ENCODE measurements around the gene ISOC1.

Gene ISOC1

GRCh38 chr5:129098488-129099183 lies 4.1 kb downstream of the ISOC1 start:
- DNase-seq (ENCODE audit: low read depth): no peak
- TF ChIP-seq, protein P1, sequence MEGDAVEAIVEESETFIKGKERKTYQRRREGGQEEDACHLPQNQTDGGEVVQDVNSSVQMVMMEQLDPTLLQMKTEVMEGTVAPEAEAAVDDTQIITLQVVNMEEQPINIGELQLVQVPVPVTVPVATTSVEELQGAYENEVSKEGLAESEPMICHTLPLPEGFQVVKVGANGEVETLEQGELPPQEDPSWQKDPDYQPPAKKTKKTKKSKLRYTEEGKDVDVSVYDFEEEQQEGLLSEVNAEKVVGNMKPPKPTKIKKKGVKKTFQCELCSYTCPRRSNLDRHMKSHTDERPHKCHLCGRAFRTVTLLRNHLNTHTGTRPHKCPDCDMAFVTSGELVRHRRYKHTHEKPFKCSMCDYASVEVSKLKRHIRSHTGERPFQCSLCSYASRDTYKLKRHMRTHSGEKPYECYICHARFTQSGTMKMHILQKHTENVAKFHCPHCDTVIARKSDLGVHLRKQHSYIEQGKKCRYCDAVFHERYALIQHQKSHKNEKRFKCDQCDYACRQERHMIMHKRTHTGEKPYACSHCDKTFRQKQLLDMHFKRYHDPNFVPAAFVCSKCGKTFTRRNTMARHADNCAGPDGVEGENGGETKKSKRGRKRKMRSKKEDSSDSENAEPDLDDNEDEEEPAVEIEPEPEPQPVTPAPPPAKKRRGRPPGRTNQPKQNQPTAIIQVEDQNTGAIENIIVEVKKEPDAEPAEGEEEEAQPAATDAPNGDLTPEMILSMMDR (IDR thresholded peaks at IDR 0.05; ENCODE audit: low read depth, low read length, missing control alignments): no peak
- in situ Hi-C loops (cut with HindIII; ENCODE audit: low sequenced_read_pairs): no loop called here
- H3K4me3 ChIP-seq (ENCODE audit: low read depth, low read length): no peak overlapping the region

DNA sequence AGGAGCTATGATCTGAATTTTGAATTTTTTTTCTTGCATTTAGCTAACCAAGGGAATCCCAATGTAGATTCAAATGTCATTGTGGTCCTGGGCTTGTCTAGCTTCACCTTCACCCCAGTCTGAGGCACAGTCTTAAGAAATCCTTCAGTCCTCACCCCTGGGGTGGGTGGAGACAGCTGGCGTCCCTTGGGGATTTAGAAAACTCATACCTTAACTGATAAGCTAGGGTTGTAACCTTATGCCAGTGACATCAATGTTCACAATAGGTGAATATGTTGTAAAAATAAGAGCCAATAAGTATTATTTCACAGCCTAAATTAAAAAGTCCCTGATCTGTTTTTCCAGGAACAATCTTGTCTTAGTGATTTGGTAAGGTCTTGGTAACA lies 4.6 kb downstream of the ISOC1 start:
- DNase-seq (ENCODE audit: low read depth): no peak
- in situ Hi-C loops (cut with HindIII; ENCODE audit: low sequenced_read_pairs): no loop called here
- TF ChIP-seq, protein P1 (IDR thresholded peaks at IDR 0.05; ENCODE audit: low read depth, low read length, missing control alignments): no peak
- H3K4me3 ChIP-seq (ENCODE audit: low read depth, low read length): no peak overlapping the region

GRCh38 chr5:129101794-129102193 lies 7.2 kb downstream of the ISOC1 start:
- H3K4me3 ChIP-seq (ENCODE audit: low read depth, low read length): no peak overlapping the region
- in situ Hi-C loops (cut with HindIII; ENCODE audit: low sequenced_read_pairs): no loop called here
- TF ChIP-seq, protein P1 (IDR thresholded peaks at IDR 0.05; ENCODE audit: low read depth, low read length, missing control alignments): no peak
- DNase-seq (ENCODE audit: low read depth): no peak

DNA sequence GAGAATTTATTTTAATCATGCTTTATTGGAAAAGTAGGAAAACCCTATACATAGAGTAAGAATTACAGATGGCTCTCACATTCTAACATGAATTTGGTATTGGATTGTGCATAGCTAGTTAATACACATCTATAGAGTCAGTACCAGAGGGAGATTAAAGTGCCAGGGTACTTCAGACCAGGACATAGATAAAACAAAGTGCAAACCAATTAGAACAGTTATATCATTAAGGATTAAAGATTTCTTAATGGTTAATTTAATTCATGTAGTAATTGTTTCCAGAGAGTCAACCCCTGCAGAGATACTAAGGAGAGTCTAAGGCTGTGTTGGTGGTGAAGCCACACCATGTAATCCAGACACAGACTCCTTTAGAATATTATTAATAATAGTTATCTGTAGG lies 8.8 kb downstream of the ISOC1 start:
- in situ Hi-C loops (cut with HindIII; ENCODE audit: low sequenced_read_pairs): no loop called here
- no peak for DNase-seq (ENCODE audit: low read depth)
- H3K4me3 ChIP-seq (ENCODE audit: low read depth, low read length): no peak overlapping the region
- TF ChIP-seq, protein P1 (IDR thresholded peaks at IDR 0.05; ENCODE audit: low read depth, low read length, missing control alignments): no peak

DNA sequence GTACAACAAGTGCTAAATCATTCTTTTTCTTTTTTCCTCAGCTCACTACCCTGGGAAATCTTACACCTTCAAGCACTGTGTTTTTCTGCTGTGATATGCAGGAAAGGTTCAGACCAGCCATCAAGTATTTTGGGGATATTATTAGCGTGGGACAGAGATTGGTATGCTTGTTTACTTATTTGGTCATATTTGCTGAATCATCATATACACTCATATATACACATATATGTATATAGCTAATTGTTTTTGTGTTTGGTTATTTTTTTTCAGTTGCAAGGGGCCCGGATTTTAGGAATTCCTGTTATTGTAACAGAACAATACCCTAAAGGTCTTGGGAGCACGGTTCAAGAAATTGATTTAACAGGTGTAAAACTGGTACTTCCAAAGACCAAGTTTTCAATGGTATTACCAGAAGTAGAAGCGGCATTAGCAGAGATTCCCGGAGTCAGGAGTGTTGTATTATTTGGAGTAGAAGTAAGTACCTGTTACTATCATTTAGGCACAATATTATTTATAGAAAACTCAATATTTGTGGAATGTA lies 10.4 kb downstream of the ISOC1 start:
- in situ Hi-C loops (cut with HindIII; ENCODE audit: low sequenced_read_pairs): no loop called here
- TF ChIP-seq, protein P1 (IDR thresholded peaks at IDR 0.05; ENCODE audit: low read depth, low read length, missing control alignments): no peak
- H3K4me3 ChIP-seq (ENCODE audit: low read depth, low read length): no peak overlapping the region
- no peak for DNase-seq (ENCODE audit: low read depth)

DNA sequence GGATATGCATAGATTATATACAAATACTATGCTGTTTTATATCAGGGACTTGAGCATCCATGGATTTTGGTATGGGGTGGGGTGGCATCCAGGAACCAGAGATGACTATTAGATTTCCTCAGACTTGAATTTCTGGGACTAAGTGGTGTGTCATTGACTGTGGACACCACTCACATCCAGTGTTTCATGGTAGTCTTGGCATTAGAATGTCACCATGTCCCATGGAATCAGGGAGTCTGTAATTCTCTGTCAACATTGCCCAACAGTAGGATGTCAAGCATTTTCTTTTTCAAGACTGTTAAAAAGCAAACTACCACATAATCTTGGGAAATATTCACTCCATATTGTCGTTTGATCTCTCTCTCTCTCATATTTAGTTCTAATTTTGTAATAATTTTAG lies 13.1 kb downstream of the ISOC1 start:
- in situ Hi-C loops (cut with HindIII; ENCODE audit: low sequenced_read_pairs): no loop called here
- H3K4me3 ChIP-seq (ENCODE audit: low read depth, low read length): no peak overlapping the region
- TF ChIP-seq, protein P1 (IDR thresholded peaks at IDR 0.05; ENCODE audit: low read depth, low read length, missing control alignments): no peak
- no peak for DNase-seq (ENCODE audit: low read depth)
